HEK293 (cell line): ENCODE data around the gene LCN9.

Experiments
- YY1 ChIP-seq: fragments of 450-650 bp; formaldehyde crosslinking; IDR thresholded peaks from 2 replicates; pipeline ENCODE4 v1.5.1; 2018; ENCODE audit warnings: missing biosample characterization, missing genetic modification characterization
- ZFP41 ChIP-seq: fragments of 450-650 bp; formaldehyde crosslinking; IDR thresholded peaks from 2 replicates; pipeline ENCODE4 v1.5.1; 2016; ENCODE audit warnings: missing biosample characterization, missing genetic modification characterization, borderline replicate concordance
- ZNF658 ChIP-seq: fragments of 450-650 bp; formaldehyde crosslinking; IDR thresholded peaks from 2 replicates; pipeline ENCODE4; 2016; ENCODE audit warnings: missing biosample characterization, missing genetic modification characterization
- ZNF660 ChIP-seq: fragments of 450-650 bp; IDR thresholded peaks from 2 replicates; pipeline ENCODE4 v1.5.1; 2018; ENCODE audit warnings: missing biosample characterization, mild to moderate bottlenecking, missing genetic modification characterization
- ZXDB ChIP-seq: fragments of 450-650 bp; formaldehyde crosslinking; IDR thresholded peaks from 2 replicates; pipeline ENCODE4 v1.5.1; 2016; ENCODE audit warnings: missing biosample characterization, missing genetic modification characterization
- TF ChIP-seq, protein P1 (sequence below): fragments of 450-650 bp; formaldehyde crosslinking; IDR thresholded peaks from 2 replicates; pipeline ENCODE4 v1.5.1; 2016; ENCODE audit warnings: missing biosample characterization, missing genetic modification characterization
- TF ChIP-seq, protein P2 (sequence below): fragments of 450-650 bp; IDR thresholded peaks from 2 replicates; pipeline ENCODE4 v1.5.1; 2018; ENCODE audit warnings: missing biosample characterization, mild to moderate bottlenecking, missing genetic modification characterization

DNA sequence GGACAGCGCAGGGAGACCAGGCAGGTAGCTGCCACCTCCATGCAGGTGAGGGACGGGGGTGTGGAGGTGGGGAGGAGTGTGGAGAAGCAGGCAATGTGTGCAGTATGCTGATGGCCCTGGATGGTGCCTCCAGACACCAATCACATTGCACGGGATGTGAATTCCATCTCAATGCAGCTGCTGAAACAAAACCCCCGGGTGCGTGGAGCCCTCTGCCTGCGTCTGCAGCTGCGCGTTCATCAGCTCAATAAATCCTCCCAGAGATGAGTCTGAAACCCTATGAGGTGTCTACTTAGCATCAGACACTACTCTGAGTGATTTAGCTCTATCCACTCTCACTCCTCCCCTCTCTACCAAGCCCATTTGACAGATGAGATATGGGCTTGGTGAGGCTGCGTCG lies 25.9 kb downstream of the LCN9 start:
- TF ChIP-seq, protein P1, sequence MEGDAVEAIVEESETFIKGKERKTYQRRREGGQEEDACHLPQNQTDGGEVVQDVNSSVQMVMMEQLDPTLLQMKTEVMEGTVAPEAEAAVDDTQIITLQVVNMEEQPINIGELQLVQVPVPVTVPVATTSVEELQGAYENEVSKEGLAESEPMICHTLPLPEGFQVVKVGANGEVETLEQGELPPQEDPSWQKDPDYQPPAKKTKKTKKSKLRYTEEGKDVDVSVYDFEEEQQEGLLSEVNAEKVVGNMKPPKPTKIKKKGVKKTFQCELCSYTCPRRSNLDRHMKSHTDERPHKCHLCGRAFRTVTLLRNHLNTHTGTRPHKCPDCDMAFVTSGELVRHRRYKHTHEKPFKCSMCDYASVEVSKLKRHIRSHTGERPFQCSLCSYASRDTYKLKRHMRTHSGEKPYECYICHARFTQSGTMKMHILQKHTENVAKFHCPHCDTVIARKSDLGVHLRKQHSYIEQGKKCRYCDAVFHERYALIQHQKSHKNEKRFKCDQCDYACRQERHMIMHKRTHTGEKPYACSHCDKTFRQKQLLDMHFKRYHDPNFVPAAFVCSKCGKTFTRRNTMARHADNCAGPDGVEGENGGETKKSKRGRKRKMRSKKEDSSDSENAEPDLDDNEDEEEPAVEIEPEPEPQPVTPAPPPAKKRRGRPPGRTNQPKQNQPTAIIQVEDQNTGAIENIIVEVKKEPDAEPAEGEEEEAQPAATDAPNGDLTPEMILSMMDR (tag by site-specific recombination), result no peak
- no peak for TF ChIP-seq ZNF658 (tag by site-specific recombination)
- TF ChIP-seq YY1 (tag by site-specific recombination), result no peak
- no peak for TF ChIP-seq ZFP41 (tag by site-specific recombination)
- TF ChIP-seq, protein P2, sequence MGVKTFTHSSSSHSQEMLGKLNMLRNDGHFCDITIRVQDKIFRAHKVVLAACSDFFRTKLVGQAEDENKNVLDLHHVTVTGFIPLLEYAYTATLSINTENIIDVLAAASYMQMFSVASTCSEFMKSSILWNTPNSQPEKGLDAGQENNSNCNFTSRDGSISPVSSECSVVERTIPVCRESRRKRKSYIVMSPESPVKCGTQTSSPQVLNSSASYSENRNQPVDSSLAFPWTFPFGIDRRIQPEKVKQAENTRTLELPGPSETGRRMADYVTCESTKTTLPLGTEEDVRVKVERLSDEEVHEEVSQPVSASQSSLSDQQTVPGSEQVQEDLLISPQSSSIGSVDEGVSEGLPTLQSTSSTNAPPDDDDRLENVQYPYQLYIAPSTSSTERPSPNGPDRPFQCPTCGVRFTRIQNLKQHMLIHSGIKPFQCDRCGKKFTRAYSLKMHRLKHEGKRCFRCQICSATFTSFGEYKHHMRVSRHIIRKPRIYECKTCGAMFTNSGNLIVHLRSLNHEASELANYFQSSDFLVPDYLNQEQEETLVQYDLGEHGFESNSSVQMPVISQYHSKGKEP (tag by site-specific recombination), result no peak
- TF ChIP-seq ZNF660, result no peak
- no peak for TF ChIP-seq ZXDB (tag by site-specific recombination)
